Heart right ventricle (tissue), 16 donors: ENCODE measurements around the gene UPF3A. TPM values are rescaled to one million over a fixed set of nuclear protein-coding genes. Genes with fewer than 3 reads are reported as not detected.

Experiments used
- ATAC-seq, 8 donors: fragments of 200-7000 bp; cut with Tn5 transposase; one replicate each; pipeline ENCODE4 v1.9.1; 2020; ENCODE audit warnings: mild to moderate bottlenecking in 8 of 8, moderate library complexity in 8 of 8, moderate number of reproducible peaks in 1 of 8
- DNase-seq, 2 donors: peaks; one replicate each; pipeline ENCODE4 v3.0.0-alpha.2; 2020
- H3K27ac ChIP-seq, 10 donors: fragments of 200-600 bp; sonication (generic) in 2 of 10; one replicate each; pipeline versions ENCODE4 v1.5.0 to v1.8.0; 2020 to 2022; ENCODE audit warnings: mild to moderate bottlenecking in 3 of 10
- H3K27me3 ChIP-seq, 7 donors: fragments of 200-600 bp; one replicate each; pipeline ENCODE4 v1.8.0; 2021 to 2022; ENCODE audit warnings: mild to moderate bottlenecking in 2 of 7
- H3K36me3 ChIP-seq, 9 donors: fragments of 200-600 bp; sonication (generic) in 1 of 9; one replicate each; pipeline versions ENCODE4 v1.5.0 to v1.8.0; 2020 to 2022; ENCODE audit warnings: mild to moderate bottlenecking in 2 of 9
- H3K4me1 ChIP-seq, 9 donors: fragments of 200-600 bp; sonication (generic) in 1 of 9; one replicate each; pipeline versions ENCODE4 v1.5.0 to v1.8.0; 2020 to 2022; ENCODE audit warnings: mild to moderate bottlenecking in 4 of 9
- H3K4me3 ChIP-seq, 10 donors: fragments of 200-600 bp; sonication (generic) in 2 of 10; one replicate each; pipeline versions ENCODE4 v1.5.0 to v1.8.0; 2020 to 2022; ENCODE audit warnings: mild to moderate bottlenecking in 7 of 10, moderate library complexity in 2 of 10
- H3K9me3 ChIP-seq, 11 donors: fragments of 200-600 bp in 10 of 11; sonication (generic) in 2 of 11; one replicate each; pipeline versions ENCODE4 v1.5.0 to v1.8.0; 2013 to 2022; ENCODE audit warnings: mild to moderate bottlenecking in 2 of 11, control low read depth in 1 of 11, moderate library complexity in 1 of 11
- WGBS, 2 donors: extraction: QIAGEN DNeasy Blood & Tissue Kit; methylation state at CpG; one replicate each; pipeline ENCODE4 v1.1.7; 2013; ENCODE audit warnings: inconsistent platforms in 1 of 2; 5-methylcytosine and 5-hydroxymethylcytosine counted together
- intact Hi-C, 10 donors: fragments of 100-400 bp; cut with DNase I; formaldehyde crosslinking; loops; one replicate each; pipeline versions ENCODE4 v1.11.1 to v1.14.2; 2022
- polyA plus RNA-seq, 2 donors: library from polyadenylated mRNA; stranded (reverse); fragments of 200-250 nt; gene quantifications; one replicate each; pipeline ENCODE4 v1.2.3, GENCODE V29; 2013
- total RNA-seq, 10 donors: library from RNA; stranded (reverse); fragmentation: NEBNext Ultra II Directional in 3 of 10; extraction: Animal tissue kit (Norgen Biotek cat#: 25700) in 3 of 10; gene quantifications; one replicate each; pipeline versions ENCODE4 v1.2.1 to v1.2.4, GENCODE V29; 2021 to 2023
- TF ChIP-seq, protein P1 (sequence below), 9 donors: fragments of 200-600 bp; sonication (generic) in 2 of 9; IDR thresholded peaks; one replicate each; pipeline versions ENCODE4 v1.5.0 to v1.8.0; 2021 to 2022; ENCODE audit warnings: antibody characterized with exemption in 9 of 9, mild to moderate bottlenecking in 5 of 9, moderate library complexity in 1 of 9
- donor health status: Arrhythmogenic right ventricular cardiomyopathy.
- donor health status: ischemic (EF 13 %, LVEDD 7.1; RV severe dilation, severe dysfunction).
- donor health status: healthy with polysubstance abuse.
- donor health status: DM: no; HTN: yes; CAD: no.
- donor health status: DM: no; HTN: no; CAD: no.
- donor health status: ischemic (EF 25% LVEDD 6.9; RV normal size, moderate dysfunction).
- donor health status: ischemic (EF 25% LVEDD 5.7; RV mildly dilated, moderate dysfunction).
- donor health status: healthy.
- donor health status: DM: yes; HTN: yes; CAD: no.
- donor health status: Ischemic cardiomyopathy.
- donor health status: ischemic (EF 35%, LVEDD 5.7; RV mildly dilated, moderate dysfunction).
- donor health status: nonischemic (EF 11% LVEDD 7.7; RV severe dilation, severe dysfunction).
- donor health status: DM: yes; HTN: yes; CAD: no.
- donor health status: PGD.
- donor health status: ischemic (EF 29% LVEDD 5.4; RV normal size, mild dysfunction).
- donor health status: nonischemic (EF 23%, LVEDD 6.1; RV moderate dilation, normal function).

Gene UPF3A
- total and polyA plus RNA-seq, 12 donors, result 16.6 to 105 (median 20.4) TPM

DNA sequence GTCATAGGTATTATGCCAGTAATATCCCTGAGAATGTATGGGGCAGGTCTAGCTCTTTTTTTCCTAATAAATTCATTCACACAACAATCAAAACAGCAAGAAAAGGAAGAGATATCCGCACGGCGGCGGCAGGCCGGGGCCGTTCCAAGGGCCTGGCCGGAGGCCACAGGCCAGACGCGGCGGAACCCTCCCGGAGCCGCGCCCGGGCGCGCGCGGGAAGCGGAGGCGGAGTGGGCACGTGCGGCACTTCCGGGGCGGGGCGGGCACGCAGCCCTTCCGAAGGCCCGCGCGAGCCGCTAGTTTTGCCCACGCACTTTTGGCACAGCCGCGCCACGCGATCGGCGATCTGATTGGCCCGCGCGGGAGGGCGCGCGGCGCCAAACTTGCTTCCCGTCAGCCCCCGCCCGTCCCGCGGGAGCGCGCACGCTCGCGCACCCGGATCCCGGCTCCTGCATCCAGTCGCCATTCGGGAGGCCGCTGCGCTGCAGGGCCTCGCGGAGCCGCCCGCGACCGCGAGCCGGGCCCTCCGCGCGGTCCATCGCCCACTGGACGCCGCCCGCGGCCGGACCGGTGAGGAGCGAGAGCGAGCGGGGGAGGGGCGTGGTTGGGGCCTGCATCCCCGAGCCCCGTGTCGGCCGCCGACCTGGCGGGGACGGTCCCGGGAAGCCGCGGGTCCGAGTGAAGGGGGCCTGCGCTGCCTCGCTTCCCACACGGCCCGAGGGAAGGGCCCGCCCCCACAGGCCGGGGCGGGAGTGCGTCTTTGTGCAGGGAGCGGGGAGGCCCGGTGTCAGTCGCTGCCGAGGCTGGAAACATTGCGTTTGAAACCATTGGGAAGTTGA lies 32.9 kb downstream of the UPF3A start, which contains the start of gene CHAMP1:
CHAMP1 (plus strand) TSS at position 430 of the 839 bp plus-strand sequence. CDS start 9,340 bp downstream, outside the sequence.
- TF ChIP-seq, protein P1, sequence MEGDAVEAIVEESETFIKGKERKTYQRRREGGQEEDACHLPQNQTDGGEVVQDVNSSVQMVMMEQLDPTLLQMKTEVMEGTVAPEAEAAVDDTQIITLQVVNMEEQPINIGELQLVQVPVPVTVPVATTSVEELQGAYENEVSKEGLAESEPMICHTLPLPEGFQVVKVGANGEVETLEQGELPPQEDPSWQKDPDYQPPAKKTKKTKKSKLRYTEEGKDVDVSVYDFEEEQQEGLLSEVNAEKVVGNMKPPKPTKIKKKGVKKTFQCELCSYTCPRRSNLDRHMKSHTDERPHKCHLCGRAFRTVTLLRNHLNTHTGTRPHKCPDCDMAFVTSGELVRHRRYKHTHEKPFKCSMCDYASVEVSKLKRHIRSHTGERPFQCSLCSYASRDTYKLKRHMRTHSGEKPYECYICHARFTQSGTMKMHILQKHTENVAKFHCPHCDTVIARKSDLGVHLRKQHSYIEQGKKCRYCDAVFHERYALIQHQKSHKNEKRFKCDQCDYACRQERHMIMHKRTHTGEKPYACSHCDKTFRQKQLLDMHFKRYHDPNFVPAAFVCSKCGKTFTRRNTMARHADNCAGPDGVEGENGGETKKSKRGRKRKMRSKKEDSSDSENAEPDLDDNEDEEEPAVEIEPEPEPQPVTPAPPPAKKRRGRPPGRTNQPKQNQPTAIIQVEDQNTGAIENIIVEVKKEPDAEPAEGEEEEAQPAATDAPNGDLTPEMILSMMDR (IDR thresholded peaks at IDR 0.05), result peak in 1 of 9 donors; percentile 3
- Histone ChIP-seq H3K4me3 (peak within 1 kb of the TSS; percentile 29 to 93 (median 83)), H3K4me1 (peaks cover 0 to 54% (median 40%) of the 10 kb centered on the region in 9 donors), H3K27ac (peak within 1 kb of the TSS; percentile 87 to 98 (median 94)), H3K27me3 (no peaks in the 10 kb centered on the region), H3K9me3 (no peaks in the 10 kb centered on the region), H3K36me3 (no peaks in the 10 kb centered on the region)
- 1% methylated on average over 90 to 107 of the region's 107 CpGs for WGBS, 2 donors
- peak; percentile 95 to 98 for DNase-seq
- intact Hi-C loops, result loop anchor here in 2 of 10 donors (1.0 kb wide), 1 partner anchor 33 kb away; the partner anchor contains the start of gene UPF3A (in 2 of the 2)
- ATAC-seq, result peak; percentile 95 to 98 (median 96)

DNA sequence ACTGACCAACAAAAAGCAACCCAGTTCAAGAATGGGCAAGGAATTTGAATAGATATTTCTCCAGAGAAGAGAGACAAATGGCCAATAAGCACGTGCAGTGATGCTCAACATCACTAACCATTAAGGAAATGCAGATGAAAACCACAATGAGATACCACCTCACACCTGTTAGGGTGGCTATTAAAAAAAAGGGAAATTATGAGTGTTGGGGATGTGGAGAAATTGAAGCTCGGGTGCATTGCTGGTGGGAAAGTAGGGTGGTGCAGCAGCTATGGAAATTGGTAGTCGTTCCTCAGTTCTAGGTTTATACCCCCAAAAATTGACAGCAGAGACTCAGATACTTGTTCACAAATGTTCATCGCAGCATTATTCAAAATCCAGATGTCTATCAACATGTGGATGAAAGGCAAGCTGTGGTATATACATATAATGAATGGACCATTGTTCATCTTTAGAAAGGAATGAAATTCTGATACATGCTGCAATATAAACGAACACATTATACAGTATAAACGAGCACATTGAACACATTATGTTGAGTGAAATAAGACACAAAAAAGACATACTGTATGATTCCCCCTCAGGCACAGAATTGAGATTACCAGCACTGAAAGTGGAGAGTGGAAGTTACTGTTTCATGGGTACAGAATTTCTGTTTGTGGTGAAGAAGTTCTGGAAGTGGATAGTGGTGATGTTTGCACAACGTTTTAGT lies 33.8 kb downstream of the UPF3A start:
- DNase-seq (no peak), ATAC-seq (no peak)
- H3K4me3 ChIP-seq, result peak overlapping the region; percentile 29 to 93 (median 83)
- intact Hi-C loops, result no loop called here
- peak overlapping the region in 8 of 10 donors; percentile 87 to 98 (median 95) for H3K27ac ChIP-seq
- no peaks in the 10 kb centered on the region for H3K36me3 ChIP-seq
- no peaks in the 10 kb centered on the region for H3K9me3 ChIP-seq
- TF ChIP-seq, protein P1 (IDR thresholded peaks at IDR 0.05), result no peak
- H3K4me1 ChIP-seq, result peaks cover 0 to 62% (median 49%) of the 10 kb centered on the region in 9 donors
- no peaks in the 10 kb centered on the region for H3K27me3 ChIP-seq
- 23 to 26% methylated on average over 7 of the region's 7 CpGs for WGBS, 2 donors

DNA sequence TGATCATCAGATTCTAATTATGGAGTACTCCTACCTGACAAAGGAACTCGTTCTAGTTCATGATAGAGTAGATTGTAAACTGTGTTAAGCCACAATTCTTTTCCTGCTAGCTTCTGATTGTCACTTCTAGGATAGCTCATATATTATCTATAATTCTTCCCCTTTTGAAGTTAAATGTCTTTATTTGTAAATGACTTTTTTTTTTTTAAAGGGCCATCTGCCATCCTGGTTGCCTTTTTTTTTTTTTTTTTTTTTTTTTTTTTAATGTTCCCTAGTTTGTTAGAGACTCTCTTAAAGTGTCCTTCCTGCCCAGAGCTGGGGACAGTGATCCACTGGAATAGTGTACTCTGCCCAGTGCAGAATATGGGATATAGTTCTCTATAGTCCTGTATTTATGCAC lies 37.2 kb downstream of the UPF3A start:
- Histone ChIP-seq H3K27ac (no peak overlapping the region), H3K27me3 (no peaks in the 10 kb centered on the region), H3K4me1 (peaks cover 0 to 57% (median 47%) of the 10 kb centered on the region in 9 donors), H3K9me3 (no peaks in the 10 kb centered on the region), H3K36me3 (peaks cover 0 to 29% (median 22%) of the 10 kb centered on the region in 9 donors), H3K4me3 (no peak overlapping the region)
- ATAC-seq (no peak), DNase-seq (no peak)
- WGBS, 2 donors, result 12 to 25% methylated on average over 1 of the region's 1 CpG
- intact Hi-C loops, result no loop called here
- TF ChIP-seq, protein P1 (IDR thresholded peaks at IDR 0.05), result no peak

DNA sequence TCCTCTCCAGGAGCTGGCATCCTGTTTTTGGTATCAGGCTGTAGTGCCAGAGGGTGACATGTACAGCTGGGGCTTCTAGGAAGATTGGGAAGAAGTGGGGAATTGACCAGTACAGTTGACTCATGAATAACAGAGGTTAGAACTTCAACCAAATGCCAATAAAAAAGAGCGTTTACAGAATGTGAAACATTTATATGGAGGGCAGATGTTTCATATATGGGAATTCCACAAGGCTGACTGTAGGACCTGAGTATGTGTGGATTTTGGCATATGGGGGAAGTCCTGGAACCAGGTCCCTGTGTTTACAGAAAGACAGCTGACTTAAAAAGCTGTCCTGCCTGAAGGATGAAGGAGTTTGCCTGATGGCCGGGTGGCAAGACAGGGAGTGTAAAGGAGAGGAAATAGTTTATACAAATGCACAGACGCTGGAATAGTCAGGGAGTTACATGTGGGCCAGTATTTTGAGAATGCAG lies 38.1 kb downstream of the UPF3A start:
- WGBS, 2 donors, result 49 to 51% methylated on average over 3 of the region's 3 CpGs
- peak overlapping the region in 4 of 10 donors; percentile 10 to 39 (median 25) for H3K27ac ChIP-seq
- ATAC-seq (peak in 1 of 8 donors; percentile 16), DNase-seq (no peak)
- peaks cover 0 to 55% (median 45%) of the 10 kb centered on the region in 9 donors for H3K4me1 ChIP-seq
- TF ChIP-seq, protein P1 (IDR thresholded peaks at IDR 0.05), result no peak
- peaks cover 0 to 38% (median 29%) of the 10 kb centered on the region in 9 donors for H3K36me3 ChIP-seq
- H3K27me3 ChIP-seq, result no peaks in the 10 kb centered on the region
- no peak overlapping the region for H3K4me3 ChIP-seq
- H3K9me3 ChIP-seq, result no peaks in the 10 kb centered on the region
- intact Hi-C loops, result no loop called here
